Breast epithelium (tissue), 4 donors: ENCODE measurements around the gene ODAD3. TPM values are rescaled to one million over a fixed set of nuclear protein-coding genes. Genes with fewer than 3 reads are reported as not detected.

Experiments
- DNase-seq, 2 donors: peaks; one replicate each; pipeline ENCODE4 v3.0.0-alpha.2; 2019; ENCODE audit warnings: low spot score in 2 of 2
- H3K27ac ChIP-seq, 2 donors: fragments of 200-600 bp; sonication (generic) in 1 of 2; one replicate each; pipeline ENCODE4 v1.5.1; 2016 to 2019; ENCODE audit warnings: mild to moderate bottlenecking in 1 of 2
- H3K27me3 ChIP-seq, 2 donors: fragments of 200-600 bp; sonication (generic) in 1 of 2; one replicate each; pipeline versions ENCODE4 v1.5.1 to v1.6.0; 2017 to 2019; ENCODE audit warnings: control low read depth in 1 of 2, mild to moderate bottlenecking in 1 of 2
- H3K36me3 ChIP-seq: fragments of 200-600 bp; one replicate; pipeline ENCODE4 v1.5.1; 2019
- H3K4me1 ChIP-seq, 2 donors: fragments of 200-600 bp; sonication (generic); one replicate each; pipeline ENCODE4 v1.5.1; 2016 to 2019; ENCODE audit warnings: control low read depth in 1 of 2
- H3K4me3 ChIP-seq, 3 donors: fragments of 200-600 bp; sonication (generic); 1 replicate in 2 of 3; 2 replicates in 1 of 3; pipeline ENCODE4 v1.5.1; 2016 to 2019; ENCODE audit warnings: mild to moderate bottlenecking in 3 of 3, moderate library complexity in 2 of 3
- H3K9me3 ChIP-seq, 2 donors: fragments of 200-600 bp; sonication (generic) in 1 of 2; one replicate each; pipeline ENCODE4 v1.5.1; 2016 to 2019; ENCODE audit warnings: control low read depth in 1 of 2
- CTCF ChIP-seq, 3 donors: fragments of 450-650 bp; IDR thresholded peaks; one replicate each; pipeline ENCODE4 v1.5.1; 2016 to 2017; ENCODE audit warnings: antibody characterized with exemption in 3 of 3, mild to moderate bottlenecking in 3 of 3, moderate library complexity in 3 of 3
- POLR2A ChIP-seq: fragments of 450-650 bp; IDR thresholded peaks from one replicate; pipeline ENCODE4 v1.6.1; 2016; ENCODE audit warnings: antibody characterized with exemption, mild to moderate bottlenecking, moderate library complexity
- POLR2AphosphoS5 ChIP-seq, 3 donors: sonication (generic); formaldehyde crosslinking; IDR thresholded peaks; one replicate each; pipeline ENCODE4 v1.6.1; 2017; ENCODE audit warnings: antibody characterized with exemption in 3 of 3
- intact Hi-C: fragments of 100-400 bp; cut with DNase I; formaldehyde crosslinking; loops from one replicate; pipeline ENCODE4 v1.15.1; 2023; ENCODE audit warnings: low total_unique reads
- total RNA-seq, 3 donors: library from RNA; depleted of rRNA; stranded (reverse); fragments of >200 nt; gene quantifications; one replicate each; pipeline ENCODE4 v1.1.0, GENCODE V29; 2016

ODAD3 gene
- total RNA-seq, 3 donors from 2014 or later: 0.33 to 0.59 TPM; not detected in 1

- Histone ChIP-seq H3K4me3 (no peak overlapping the region), H3K27me3 (no peaks in the 10 kb centered on the region), H3K9me3 (no peaks in the 10 kb centered on the region), H3K4me1 (peaks cover 0 to 6% of the 10 kb centered on the region in 2 donors), H3K27ac (no peak overlapping the region), H3K36me3 (no peaks in the 10 kb centered on the region)
- TF ChIP-seq CTCF (IDR thresholded peaks at IDR 0.05) (no peak), POLR2AphosphoS5 (IDR thresholded peaks at IDR 0.05) (no peak), POLR2A (no peak)
- no peak for DNase-seq
- intact Hi-C loops: no loop called here
These were observed 61.6 kb downstream of the ODAD3 start for GRCh38 chr19:11373166-11373884.

GRCh38 chr19:11370744-11371143, 64.2 kb downstream of the ODAD3 start:
- H3K27ac ChIP-seq: no peak overlapping the region
- no peaks in the 10 kb centered on the region for H3K27me3 ChIP-seq
- TF ChIP-seq POLR2AphosphoS5 (IDR thresholded peaks at IDR 0.05) (no peak), POLR2A (no peak), CTCF (IDR thresholded peaks at IDR 0.05) (no peak)
- H3K36me3 ChIP-seq: no peaks in the 10 kb centered on the region
- peaks cover 0 to 3% of the 10 kb centered on the region in 2 donors for H3K4me1 ChIP-seq
- no peaks in the 10 kb centered on the region for H3K9me3 ChIP-seq
- no peak overlapping the region for H3K4me3 ChIP-seq
- no peak for DNase-seq
- intact Hi-C loops: no loop called here

Other genes starting within 250 kb of the ODAD3 start
- gene KANK2, start 237.6 kb downstream of the ODAD3 start, total RNA-seq: 100 to 1,000 TPM; 142 to 477 (median 197) TPM
- gene ANGPTL8, start 195.5 kb downstream of the ODAD3 start, total RNA-seq: 10 to 100 TPM in 1 of 3 donors, under 1 TPM in 1, not detected in 1; 0.44 to 17.9 TPM
- gene DOCK6, start 172.6 kb downstream of the ODAD3 start, total RNA-seq: 10 to 100 TPM; 20.9 to 59.3 (median 49.6) TPM
- not detected for gene TSPAN16, start 139.0 kb downstream of the ODAD3 start, total RNA-seq
- 10 to 100 TPM; 17.9 to 23.7 (median 22.6) TPM for gene RAB3D, start 95.5 kb downstream of the ODAD3 start, total RNA-seq
- 100 to 1,000 TPM; 216 to 286 (median 243) TPM for gene TMEM205, start 88.9 kb downstream of the ODAD3 start, total RNA-seq
- gene CCDC159, start 88.6 kb downstream of the ODAD3 start, total RNA-seq: 10 to 100 TPM in 2 of 3 donors, 1 to 10 TPM in 1; 8.6 to 30.2 (median 25.5) TPM
- 10 to 100 TPM in 2 of 3 donors, 1 to 10 TPM in 1; 7.7 to 19.0 (median 11.3) TPM for gene PLPPR2, start 79.7 kb downstream of the ODAD3 start, total RNA-seq
- gene SWSAP1, start 60.5 kb downstream of the ODAD3 start, total RNA-seq: 1 to 10 TPM; 1.1 to 2.6 (median 2.2) TPM
- 1 to 10 TPM; 2.9 to 6.2 (median 4.1) TPM for gene EPOR, start 50.8 kb downstream of the ODAD3 start, total RNA-seq
- gene RGL3, start 15.8 kb downstream of the ODAD3 start, total RNA-seq: 10 to 100 TPM in 1 of 3 donors, 1 to 10 TPM in 2; 3.7 to 18.4 (median 9.8) TPM
- gene PRKCSH, start 514 bp upstream of the ODAD3 start, total RNA-seq: 10 to 100 TPM; 69.5 to 95.9 (median 92.1) TPM
- not detected for gene ELAVL3, start 45.9 kb upstream of the ODAD3 start, total RNA-seq
- gene ZNF653, start 70.7 kb upstream of the ODAD3 start, total RNA-seq: 10 to 100 TPM in 2 of 3 donors, 1 to 10 TPM in 1; 3.4 to 14.0 (median 10.8) TPM
- 10 to 100 TPM; 37.0 to 56.0 (median 53.6) TPM for gene ECSIT, start 94.0 kb upstream of the ODAD3 start, total RNA-seq
- gene CNN1, start 103.7 kb upstream of the ODAD3 start, total RNA-seq: 100 to 1,000 TPM in 1 of 3 donors, 10 to 100 TPM in 1, 1 to 10 TPM in 1; 2.2 to 106 (median 74.3) TPM
- gene ELOF1, start 124.1 kb upstream of the ODAD3 start, total RNA-seq: 10 to 100 TPM; 31.7 to 38.0 (median 37.3) TPM
- 100 to 1,000 TPM in 1 of 3 donors, 10 to 100 TPM in 2; 33.4 to 101 (median 92.8) TPM for gene ACP5, start 142.5 kb upstream of the ODAD3 start, total RNA-seq
- gene ZNF627, start 162.4 kb upstream of the ODAD3 start, total RNA-seq: 10 to 100 TPM in 2 of 3 donors, 1 to 10 TPM in 1; 8.5 to 35.4 (median 23.3) TPM